ENCODE results near the gene COL1A2. TPM values are rescaled to one million over a fixed set of nuclear protein-coding genes. Genes with fewer than 3 reads are reported as not detected.

The COL1A2 gene
- total and polyA plus RNA-seq, 2 donors from 2014 or later: 51.4 to 149 TPM

- no peak overlapping the region for H3K4me3 ChIP-seq (ENCODE audit: low read length in 3 of 3)
- no peaks in the 10 kb centered on the region for H3K4me1 ChIP-seq (ENCODE audit: control insufficient read depth in 2 of 3, insufficient read depth in 2 of 3, low read depth in 1 of 3, low read length in 3 of 3)
- H3K27ac ChIP-seq (ENCODE audit: low read depth in 2 of 2, low read length in 2 of 2): no peak overlapping the region
- no peak for TF ChIP-seq CTCF (IDR thresholded peaks at IDR 0.05; ENCODE audit: borderline replicate concordance, extremely low read depth, insufficient read depth)
- H3K9ac ChIP-seq (ENCODE audit: low read length in 3 of 3): no peak overlapping the region
- intact Hi-C loops (cut with DNase I): no loop called here
- no peaks in the 10 kb centered on the region for H3K36me3 ChIP-seq (ENCODE audit: control insufficient read depth in 2 of 3, insufficient read depth in 3 of 3, low read length in 3 of 3)
- FAIRE-seq (no peak), DNase-seq (peak in 3 of 5 donors; percentile 43 to 77 (median 70))
- H3K9me3 ChIP-seq (ENCODE audit: control insufficient read depth in 2 of 3, insufficient read depth in 1 of 3, low read length in 3 of 3): no peaks in the 10 kb centered on the region
- no peaks in the 10 kb centered on the region for H3K27me3 ChIP-seq (ENCODE audit: control insufficient read depth, insufficient read depth, low read length)
These were observed 44.0 kb upstream of the COL1A2 start for GRCh38 chr7:94350734-94351133.

DNA sequence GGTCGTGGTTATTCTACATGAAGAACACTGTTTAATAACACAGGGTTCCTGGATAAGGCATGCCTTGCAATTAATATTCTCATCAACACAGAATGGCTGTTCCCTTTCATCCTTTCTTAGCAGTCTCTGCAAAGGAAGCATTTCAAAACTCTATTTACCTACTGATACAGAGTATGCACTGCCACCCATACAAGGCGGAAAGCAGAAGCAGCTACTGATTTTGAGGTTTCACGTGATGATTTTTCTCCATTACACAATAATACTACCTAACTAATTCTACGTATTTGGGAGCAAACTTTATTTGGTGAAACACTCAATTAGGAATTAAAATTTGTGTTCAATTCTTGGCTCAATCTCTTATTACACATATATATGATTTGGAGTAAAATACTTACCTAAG is 43.0 kb upstream of the COL1A2 start:
- Histone ChIP-seq H3K4me3 (ENCODE audit: low read length in 3 of 3) (no peak overlapping the region), H3K36me3 (ENCODE audit: control insufficient read depth in 2 of 3, insufficient read depth in 3 of 3, low read length in 3 of 3) (no peaks in the 10 kb centered on the region), H3K9ac (ENCODE audit: low read length in 3 of 3) (no peak overlapping the region), H3K4me1 (ENCODE audit: control insufficient read depth in 2 of 3, insufficient read depth in 2 of 3, low read depth in 1 of 3, low read length in 3 of 3) (no peaks in the 10 kb centered on the region), H3K27ac (ENCODE audit: low read depth in 2 of 2, low read length in 2 of 2) (no peak overlapping the region), H3K27me3 (ENCODE audit: control insufficient read depth, insufficient read depth, low read length) (no peaks in the 10 kb centered on the region), H3K9me3 (ENCODE audit: control insufficient read depth in 2 of 3, insufficient read depth in 1 of 3, low read length in 3 of 3) (no peaks in the 10 kb centered on the region)
- FAIRE-seq (no peak), DNase-seq (no peak)
- no peak for TF ChIP-seq CTCF (IDR thresholded peaks at IDR 0.05; ENCODE audit: borderline replicate concordance, extremely low read depth, insufficient read depth)
- intact Hi-C loops (cut with DNase I): no loop called here

- H3K27me3 ChIP-seq (ENCODE audit: control insufficient read depth, insufficient read depth, low read length): no peaks in the 10 kb centered on the region
- TF ChIP-seq CTCF (IDR thresholded peaks at IDR 0.05; ENCODE audit: borderline replicate concordance, extremely low read depth, insufficient read depth): no peak
- no peak for FAIRE-seq
- DNase-seq: no peak
- no peaks in the 10 kb centered on the region for H3K36me3 ChIP-seq (ENCODE audit: control insufficient read depth in 2 of 3, insufficient read depth in 3 of 3, low read length in 3 of 3)
- H3K9ac ChIP-seq (ENCODE audit: low read length in 3 of 3): no peak overlapping the region
- no peaks in the 10 kb centered on the region for H3K4me1 ChIP-seq (ENCODE audit: control insufficient read depth in 2 of 3, insufficient read depth in 2 of 3, low read depth in 1 of 3, low read length in 3 of 3)
- intact Hi-C loops (cut with DNase I): no loop called here
- no peak overlapping the region for H3K27ac ChIP-seq (ENCODE audit: low read depth in 2 of 2, low read length in 2 of 2)
- H3K4me3 ChIP-seq (ENCODE audit: low read length in 3 of 3): no peak overlapping the region
- no peaks in the 10 kb centered on the region for H3K9me3 ChIP-seq (ENCODE audit: control insufficient read depth in 2 of 3, insufficient read depth in 1 of 3, low read length in 3 of 3)
These were observed 41.8 kb upstream of the COL1A2 start for GRCh38 chr7:94352887-94353286.

DNA sequence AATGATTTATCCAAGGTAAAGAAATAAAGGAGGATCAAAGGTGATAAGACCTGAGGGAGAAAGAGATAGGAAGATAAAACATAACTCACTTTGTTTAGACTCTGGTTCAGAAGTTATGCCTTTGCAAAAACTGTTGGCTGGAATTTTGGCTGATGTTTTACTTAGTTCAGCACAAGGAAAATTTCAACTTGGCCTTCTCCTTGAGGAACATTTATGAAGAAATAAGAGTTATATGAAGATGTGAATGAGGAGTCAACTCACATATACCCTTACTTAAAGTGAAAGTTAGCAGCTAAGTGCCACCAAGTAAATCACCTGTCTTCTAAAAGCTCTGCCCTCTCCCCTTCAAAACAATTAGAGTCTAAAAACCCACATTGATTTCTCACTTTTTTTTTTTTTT is 39.7 kb upstream of the COL1A2 start:
- no peak for DNase-seq

More for the DNA sequence above, 39.7 kb upstream of the COL1A2 start:
- H3K27me3 ChIP-seq (ENCODE audit: control insufficient read depth, insufficient read depth, low read length): no peaks in the 10 kb centered on the region
- no peak overlapping the region for H3K27ac ChIP-seq (ENCODE audit: low read depth in 2 of 2, low read length in 2 of 2)
- peaks cover 0 to 4% (median 0%) of the 10 kb centered on the region in 3 donors for H3K9me3 ChIP-seq (ENCODE audit: control insufficient read depth in 2 of 3, insufficient read depth in 1 of 3, low read length in 3 of 3)
- FAIRE-seq: no peak
- intact Hi-C loops (cut with DNase I): no loop called here
- TF ChIP-seq CTCF (IDR thresholded peaks at IDR 0.05; ENCODE audit: borderline replicate concordance, extremely low read depth, insufficient read depth): no peak
- no peaks in the 10 kb centered on the region for H3K36me3 ChIP-seq (ENCODE audit: control insufficient read depth in 2 of 3, insufficient read depth in 3 of 3, low read length in 3 of 3)
- no peaks in the 10 kb centered on the region for H3K4me1 ChIP-seq (ENCODE audit: control insufficient read depth in 2 of 3, insufficient read depth in 2 of 3, low read depth in 1 of 3, low read length in 3 of 3)
- H3K9ac ChIP-seq (ENCODE audit: low read length in 3 of 3): no peak overlapping the region
- H3K4me3 ChIP-seq (ENCODE audit: low read length in 3 of 3): no peak overlapping the region

Measured in kidney (tissue), 14 donors.